SK-N-SH (cell line): ENCODE data around the gene BLOC1S1.

Source experiments
- MXI1 ChIP-seq: IDR thresholded peaks from 2 replicates; pipeline ENCODE4 v1.6.1; 2012; ENCODE audit warnings: mild to moderate bottlenecking, low read depth, low read length, improper control_type of control experiment
- POLR2AphosphoS5 ChIP-seq: IDR thresholded peaks from 2 replicates; pipeline ENCODE4 v1.6.1; 2012; ENCODE audit warnings: low read depth, low read length
- TAF1 ChIP-seq: IDR thresholded peaks from 2 replicates; pipeline ENCODE4 v1.6.1; 2012; ENCODE audit warnings: low read depth, mild to moderate bottlenecking, low read length, moderate library complexity, borderline replicate concordance
- TF ChIP-seq, protein P1 (sequence below): fragments of 200-600 bp; sonication (generic); IDR thresholded peaks from 2 replicates; pipeline ENCODE4 v1.6.1; 2017; ENCODE audit warnings: antibody characterized with exemption, mild to moderate bottlenecking, moderate library complexity
- TF ChIP-seq, protein P2 (sequence below): IDR thresholded peaks from 2 replicates; pipeline ENCODE4 v1.4.0; 2012; ENCODE audit warnings: low read depth, borderline replicate concordance

DNA sequence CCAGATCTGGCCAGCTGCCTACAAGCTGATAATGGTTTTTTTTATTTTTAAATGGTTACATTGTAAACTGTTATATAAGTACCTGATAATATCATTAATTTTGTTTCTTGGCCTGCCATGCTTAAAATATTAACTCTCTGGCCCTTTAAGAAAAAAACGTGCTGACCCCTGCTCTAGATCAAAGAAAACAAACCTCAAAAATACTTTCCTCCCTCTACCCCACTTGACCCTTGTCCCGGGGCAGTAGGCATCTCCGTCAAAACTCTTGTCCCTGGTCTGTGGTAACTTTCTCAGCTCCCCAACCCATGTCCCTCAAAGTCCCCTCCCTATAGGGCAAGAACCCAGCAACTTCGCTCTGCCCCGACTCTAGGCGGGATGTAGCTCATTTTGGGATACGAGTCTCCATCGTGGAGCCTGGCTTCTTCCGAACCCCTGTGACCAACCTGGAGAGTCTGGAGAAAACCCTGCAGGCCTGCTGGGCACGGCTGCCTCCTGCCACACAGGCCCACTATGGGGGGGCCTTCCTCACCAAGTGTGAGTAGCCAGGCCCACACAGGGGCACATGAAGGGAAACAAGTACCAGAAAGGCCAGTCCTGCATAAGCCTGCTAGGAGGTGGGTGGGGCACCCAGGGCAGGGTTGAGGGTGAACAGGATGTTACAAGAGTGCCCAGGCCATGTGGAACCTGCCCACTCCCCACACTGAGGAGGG, 7.8 kb downstream of the BLOC1S1 start:
- TF ChIP-seq, protein P1, sequence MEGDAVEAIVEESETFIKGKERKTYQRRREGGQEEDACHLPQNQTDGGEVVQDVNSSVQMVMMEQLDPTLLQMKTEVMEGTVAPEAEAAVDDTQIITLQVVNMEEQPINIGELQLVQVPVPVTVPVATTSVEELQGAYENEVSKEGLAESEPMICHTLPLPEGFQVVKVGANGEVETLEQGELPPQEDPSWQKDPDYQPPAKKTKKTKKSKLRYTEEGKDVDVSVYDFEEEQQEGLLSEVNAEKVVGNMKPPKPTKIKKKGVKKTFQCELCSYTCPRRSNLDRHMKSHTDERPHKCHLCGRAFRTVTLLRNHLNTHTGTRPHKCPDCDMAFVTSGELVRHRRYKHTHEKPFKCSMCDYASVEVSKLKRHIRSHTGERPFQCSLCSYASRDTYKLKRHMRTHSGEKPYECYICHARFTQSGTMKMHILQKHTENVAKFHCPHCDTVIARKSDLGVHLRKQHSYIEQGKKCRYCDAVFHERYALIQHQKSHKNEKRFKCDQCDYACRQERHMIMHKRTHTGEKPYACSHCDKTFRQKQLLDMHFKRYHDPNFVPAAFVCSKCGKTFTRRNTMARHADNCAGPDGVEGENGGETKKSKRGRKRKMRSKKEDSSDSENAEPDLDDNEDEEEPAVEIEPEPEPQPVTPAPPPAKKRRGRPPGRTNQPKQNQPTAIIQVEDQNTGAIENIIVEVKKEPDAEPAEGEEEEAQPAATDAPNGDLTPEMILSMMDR: no peak
- TF ChIP-seq MXI1 (no peak), TAF1 (no peak), POLR2AphosphoS5 (no peak)
- TF ChIP-seq, protein P2, sequence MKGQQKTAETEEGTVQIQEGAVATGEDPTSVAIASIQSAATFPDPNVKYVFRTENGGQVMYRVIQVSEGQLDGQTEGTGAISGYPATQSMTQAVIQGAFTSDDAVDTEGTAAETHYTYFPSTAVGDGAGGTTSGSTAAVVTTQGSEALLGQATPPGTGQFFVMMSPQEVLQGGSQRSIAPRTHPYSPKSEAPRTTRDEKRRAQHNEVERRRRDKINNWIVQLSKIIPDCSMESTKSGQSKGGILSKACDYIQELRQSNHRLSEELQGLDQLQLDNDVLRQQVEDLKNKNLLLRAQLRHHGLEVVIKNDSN: no peak
